NK-92 (cell line): Measurements from ENCODE around the gene DMRTA2.

Experiments used
- DNase-seq: peaks from one replicate; lab custom pipeline; 2025; ENCODE audit not compliant: unreplicated experiment; lab: John Stamatoyannopoulos, UW

DMRTA2 gene

GRCh38 chr1:50422946-50423669 lies at the start of gene DMRTA2:
Gene DMRTA2, minus strand, starts transcription at chr1:50423443. Its CDS starts 1,907 bp downstream, at chr1:50421536.
- no peak for DNase-seq

- DNase-seq, result no peak
These were observed 48.7 kb upstream of the DMRTA2 start for GRCh38 chr1:50471967-50472366.

DNA sequence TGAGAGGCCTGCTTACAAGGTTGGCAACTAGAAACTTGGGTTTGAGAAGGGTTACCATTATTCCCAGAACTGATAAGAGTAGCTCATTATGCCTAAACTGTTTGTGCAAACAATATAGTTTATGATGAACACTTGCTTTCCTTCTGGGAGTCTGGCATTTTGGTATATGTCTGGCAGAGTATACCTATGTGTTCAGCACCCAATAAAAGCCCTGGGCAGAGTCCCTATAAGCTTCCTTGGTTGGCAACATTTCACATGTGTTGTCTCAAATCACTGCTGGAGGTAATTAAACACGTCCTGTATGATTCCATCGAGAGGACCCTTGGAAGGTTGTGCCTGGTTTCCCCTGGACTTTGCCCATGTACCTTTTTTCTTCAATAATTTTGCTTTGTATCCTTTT lies 39.7 kb upstream of the DMRTA2 start:
- no peak for DNase-seq

DNA sequence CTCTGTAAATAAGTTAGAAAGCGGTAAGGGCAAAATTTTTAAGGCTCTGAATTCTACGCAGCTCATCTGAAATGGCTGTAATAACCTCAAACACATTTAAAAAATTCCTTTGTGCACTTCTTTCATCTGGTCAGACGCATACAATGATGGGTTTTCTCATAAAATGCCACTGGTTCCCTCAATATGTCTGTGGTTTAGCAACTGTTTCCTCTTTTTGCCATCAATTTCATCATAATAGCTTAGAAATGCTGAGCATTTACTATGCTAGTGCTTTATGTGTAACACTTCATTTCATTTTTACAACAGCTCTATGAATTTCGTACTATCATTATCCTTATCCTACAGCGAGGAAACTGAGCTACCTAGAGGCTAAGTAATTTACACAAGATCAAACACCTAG lies 35.3 kb upstream of the DMRTA2 start:
- no peak for DNase-seq

DNA sequence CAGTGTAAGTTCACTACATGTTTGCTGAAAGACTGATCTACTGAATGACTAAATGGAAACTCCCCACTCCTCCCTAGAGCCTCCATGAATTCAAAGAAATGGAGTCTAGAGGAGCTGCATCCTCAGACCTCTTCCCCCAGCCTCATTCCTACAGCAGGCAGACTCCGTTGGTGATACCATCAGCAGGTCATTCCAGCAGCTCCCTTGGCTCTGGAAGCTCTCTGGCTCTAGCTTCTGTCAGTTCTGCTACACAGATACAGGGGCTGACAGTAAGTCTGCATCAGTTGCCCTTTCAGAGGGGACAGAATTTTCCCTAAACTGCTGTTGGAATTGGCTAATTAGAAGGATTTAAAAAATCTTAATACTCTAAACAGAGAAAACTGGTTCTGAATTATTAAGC lies 31.7 kb upstream of the DMRTA2 start:
- DNase-seq, result no peak

DNA sequence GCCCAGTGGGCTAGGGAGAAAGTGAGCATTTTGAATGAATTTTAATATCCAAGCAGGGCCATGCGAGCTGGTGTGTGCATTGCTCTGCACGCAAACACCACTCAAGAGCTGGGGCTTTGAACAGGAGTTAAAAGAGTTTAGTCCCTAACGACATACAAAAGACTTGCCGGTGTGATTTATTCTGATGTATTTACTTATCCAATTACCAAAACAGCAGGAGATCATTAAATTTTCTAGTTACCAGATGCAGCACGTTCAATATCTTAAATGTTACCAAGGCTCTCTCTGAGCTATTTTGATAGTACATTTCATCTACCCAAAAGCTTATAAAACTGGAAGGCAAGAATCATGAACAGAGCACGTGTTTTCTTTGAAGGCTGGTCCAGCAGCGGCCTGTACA lies 30.0 kb upstream of the DMRTA2 start:
- no peak for DNase-seq

- DNase-seq, result no peak
These were observed 29.5 kb upstream of the DMRTA2 start for GRCh38 chr1:50452700-50453099.

GRCh38 chr1:50450861-50451653 lies 27.8 kb upstream of the DMRTA2 start:
- no peak for DNase-seq

DNA sequence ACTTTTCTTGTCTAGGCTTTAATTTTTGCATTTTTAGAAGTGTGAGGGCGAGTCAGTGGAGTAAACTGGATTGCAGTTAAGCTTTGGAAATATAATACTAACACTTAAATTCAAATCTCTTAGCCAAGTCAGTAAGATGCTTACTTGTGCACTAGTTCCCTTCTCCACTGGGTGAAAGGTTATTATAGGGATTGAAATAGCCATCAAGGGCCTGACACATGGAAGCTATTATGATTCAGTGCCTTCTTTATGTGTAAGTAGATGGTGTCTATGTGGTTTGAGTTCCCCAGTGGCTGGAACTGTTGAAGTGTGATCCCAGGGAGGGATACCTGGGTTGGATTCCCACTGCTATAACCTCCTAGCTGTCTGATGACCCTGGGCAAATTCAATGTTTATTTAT lies 24.7 kb upstream of the DMRTA2 start:
- DNase-seq, result no peak

DNA sequence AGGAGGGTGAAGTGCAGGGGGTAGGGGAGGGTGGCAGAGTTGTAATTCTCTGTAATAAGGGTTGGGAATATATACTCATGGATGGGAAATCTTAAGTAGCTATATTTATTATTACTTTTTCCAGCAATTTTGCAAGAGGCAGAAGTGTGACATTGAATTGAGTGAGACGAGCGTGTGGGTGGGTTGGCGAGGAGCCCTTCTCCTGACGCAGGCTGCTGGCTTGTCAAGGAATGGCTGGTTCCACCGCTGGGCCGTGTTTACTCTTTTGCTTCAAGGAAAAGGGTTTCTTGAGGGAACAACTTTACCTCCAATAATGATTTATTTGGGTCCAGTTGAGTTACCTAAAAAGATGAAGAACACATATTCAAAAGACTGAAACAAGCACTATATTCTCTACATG lies 17.9 kb upstream of the DMRTA2 start:
- DNase-seq, result no peak

DNA sequence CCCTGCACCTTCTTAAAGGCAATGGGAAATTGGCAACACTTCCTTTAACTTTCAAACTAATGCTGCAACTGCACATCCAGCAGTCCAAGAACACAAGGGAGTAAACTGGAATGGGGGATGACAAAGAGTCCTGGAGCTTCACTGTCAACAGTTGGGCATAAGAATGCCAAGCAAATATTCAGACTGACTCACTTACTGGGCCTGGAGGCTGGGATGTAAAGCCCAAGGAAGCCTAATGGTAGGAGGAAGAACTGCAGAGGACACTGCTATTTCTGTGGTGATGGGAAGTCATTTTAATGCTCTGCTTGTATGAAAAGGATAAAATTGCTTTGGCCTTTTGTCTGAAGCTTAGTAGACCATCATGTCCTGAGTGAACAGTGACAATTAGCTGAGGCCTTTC lies 15.7 kb upstream of the DMRTA2 start:
- no peak for DNase-seq

- DNase-seq, result no peak
These were observed 13.2 kb upstream of the DMRTA2 start for GRCh38 chr1:50436489-50436888.

GRCh38 chr1:50430010-50430405 lies 6.8 kb upstream of the DMRTA2 start:
- DNase-seq, result no peak

GRCh38 chr1:50427818-50428779 lies 4.9 kb upstream of the DMRTA2 start:
- no peak for DNase-seq

GRCh38 chr1:50427086-50427817 lies 4.0 kb upstream of the DMRTA2 start:
- no peak for DNase-seq

DNA sequence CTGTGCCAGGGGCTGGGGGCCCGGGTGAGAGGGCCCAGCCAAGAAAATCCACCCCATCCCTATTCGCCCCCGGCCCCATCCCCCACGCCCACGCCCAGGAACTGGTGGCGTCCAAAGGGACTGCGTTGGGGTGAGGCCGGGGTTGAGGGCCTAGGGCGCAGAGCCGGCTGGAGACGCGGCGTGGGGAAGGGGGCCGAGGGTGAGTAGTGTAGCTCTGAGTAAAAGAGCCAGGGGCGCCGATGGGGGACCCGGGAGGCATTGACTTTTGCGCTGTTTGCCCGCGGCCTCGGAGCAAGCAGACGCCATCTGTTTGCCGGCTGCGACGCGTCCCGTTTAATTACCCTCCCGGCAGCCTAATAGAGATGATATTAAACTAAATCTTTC lies 3.5 kb upstream of the DMRTA2 start:
- DNase-seq, result no peak

- DNase-seq, result no peak
These were observed 3.0 kb upstream of the DMRTA2 start for GRCh38 chr1:50426108-50426700.

DNA sequence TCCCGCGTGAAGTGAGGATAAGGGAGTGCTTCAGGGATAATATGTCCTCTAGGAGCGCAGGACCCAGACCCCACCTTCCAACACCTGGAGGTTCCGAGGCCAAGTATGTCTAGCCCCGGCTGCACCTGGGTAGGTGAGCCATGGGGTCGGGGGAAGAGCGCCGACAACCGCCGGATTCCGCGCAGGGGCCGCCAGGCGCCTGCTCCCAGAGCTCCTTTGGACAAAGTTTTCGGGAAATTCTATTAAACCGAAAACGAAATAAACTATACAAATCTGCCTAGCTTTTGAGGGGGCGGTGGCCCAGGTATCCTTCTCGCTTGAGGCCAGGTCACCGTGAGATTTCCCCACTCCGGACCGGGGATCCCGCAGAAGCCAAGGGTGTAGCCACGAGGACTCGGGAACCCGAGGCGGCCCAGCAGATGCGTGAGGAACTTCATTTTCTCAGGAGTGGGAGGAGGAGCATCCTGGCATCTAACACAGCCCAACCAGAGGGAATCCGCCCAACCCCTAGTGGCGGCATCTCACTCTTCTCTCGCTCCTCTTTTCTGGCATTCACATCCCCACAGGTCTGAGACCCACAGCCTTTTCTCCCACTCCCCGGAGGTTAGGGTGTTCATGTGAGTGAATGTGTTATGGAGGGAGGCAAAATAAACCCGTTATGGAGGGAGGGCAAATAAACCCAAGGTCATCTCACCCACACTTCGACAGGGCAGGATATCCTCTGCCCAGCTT lies 2.3 kb upstream of the DMRTA2 start:
- DNase-seq, result no peak

GRCh38 chr1:50424884-50425375 lies 1.7 kb upstream of the DMRTA2 start:
- DNase-seq, result no peak
